Measurements from ENCODE around the gene TNFRSF11A.

Gene TNFRSF11A

GRCh38 chr18:62294073-62294472, 31.0 kb upstream of the TNFRSF11A start:
- no peak for DNase-seq (ENCODE audit: extremely low read depth, low read depth)
- TF ChIP-seq, protein P1, sequence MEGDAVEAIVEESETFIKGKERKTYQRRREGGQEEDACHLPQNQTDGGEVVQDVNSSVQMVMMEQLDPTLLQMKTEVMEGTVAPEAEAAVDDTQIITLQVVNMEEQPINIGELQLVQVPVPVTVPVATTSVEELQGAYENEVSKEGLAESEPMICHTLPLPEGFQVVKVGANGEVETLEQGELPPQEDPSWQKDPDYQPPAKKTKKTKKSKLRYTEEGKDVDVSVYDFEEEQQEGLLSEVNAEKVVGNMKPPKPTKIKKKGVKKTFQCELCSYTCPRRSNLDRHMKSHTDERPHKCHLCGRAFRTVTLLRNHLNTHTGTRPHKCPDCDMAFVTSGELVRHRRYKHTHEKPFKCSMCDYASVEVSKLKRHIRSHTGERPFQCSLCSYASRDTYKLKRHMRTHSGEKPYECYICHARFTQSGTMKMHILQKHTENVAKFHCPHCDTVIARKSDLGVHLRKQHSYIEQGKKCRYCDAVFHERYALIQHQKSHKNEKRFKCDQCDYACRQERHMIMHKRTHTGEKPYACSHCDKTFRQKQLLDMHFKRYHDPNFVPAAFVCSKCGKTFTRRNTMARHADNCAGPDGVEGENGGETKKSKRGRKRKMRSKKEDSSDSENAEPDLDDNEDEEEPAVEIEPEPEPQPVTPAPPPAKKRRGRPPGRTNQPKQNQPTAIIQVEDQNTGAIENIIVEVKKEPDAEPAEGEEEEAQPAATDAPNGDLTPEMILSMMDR (IDR thresholded peaks at IDR 0.05; ENCODE audit: low read depth, low read length, missing control alignments) = no peak

GRCh38 chr18:62300359-62300963, 24.6 kb upstream of the TNFRSF11A start:
- H3K4me3 ChIP-seq (replicated peaks; ENCODE audit: low read depth, low read length) = no peak overlapping the region
- TF ChIP-seq, protein P1 (IDR thresholded peaks at IDR 0.05; ENCODE audit: low read depth, low read length, missing control alignments) = no peak
- no peak for DNase-seq (ENCODE audit: extremely low read depth, low read depth)

More at GRCh38 chr18:62294073-62294472, 31.0 kb upstream of the TNFRSF11A start:
- H3K4me3 ChIP-seq (replicated peaks; ENCODE audit: low read depth, low read length) = no peak overlapping the region

- no peak for DNase-seq (ENCODE audit: extremely low read depth, low read depth)
- H3K4me3 ChIP-seq (replicated peaks; ENCODE audit: low read depth, low read length) = no peak overlapping the region
- TF ChIP-seq, protein P1 (IDR thresholded peaks at IDR 0.05; ENCODE audit: low read depth, low read length, missing control alignments) = no peak
Measured at GRCh38 chr18:62301322-62301721, 23.8 kb upstream of the TNFRSF11A start.

DNA sequence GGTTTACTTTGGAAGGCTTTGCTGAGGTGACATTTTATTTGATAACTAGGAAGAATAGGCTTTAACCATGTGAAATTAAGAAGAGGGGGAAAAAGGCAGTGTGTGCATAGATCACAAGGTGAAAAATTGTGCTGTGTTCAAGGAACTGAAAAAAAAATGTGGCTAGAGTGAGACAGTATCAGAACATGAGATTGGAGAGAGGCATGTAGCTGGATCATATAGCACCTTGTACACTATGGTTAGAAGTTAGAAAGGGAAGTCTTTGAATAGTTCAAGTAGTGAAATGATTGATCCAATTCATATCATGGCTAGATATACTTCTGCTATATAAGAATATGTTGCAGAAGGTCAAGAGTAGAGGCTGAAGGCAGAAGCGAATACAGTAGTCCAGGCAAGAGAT, 12.3 kb upstream of the TNFRSF11A start:
- no peak overlapping the region for H3K4me3 ChIP-seq (replicated peaks; ENCODE audit: low read depth, low read length)
- TF ChIP-seq, protein P1 (IDR thresholded peaks at IDR 0.05; ENCODE audit: low read depth, low read length, missing control alignments) = no peak
- DNase-seq (ENCODE audit: extremely low read depth, low read depth) = no peak

- no peak overlapping the region for H3K4me3 ChIP-seq (replicated peaks; ENCODE audit: low read depth, low read length)
- no peak for DNase-seq (ENCODE audit: extremely low read depth, low read depth)
- TF ChIP-seq, protein P1 (IDR thresholded peaks at IDR 0.05; ENCODE audit: low read depth, low read length, missing control alignments) = no peak
Measured at GRCh38 chr18:62318228-62319180, 6.6 kb upstream of the TNFRSF11A start.

DNA sequence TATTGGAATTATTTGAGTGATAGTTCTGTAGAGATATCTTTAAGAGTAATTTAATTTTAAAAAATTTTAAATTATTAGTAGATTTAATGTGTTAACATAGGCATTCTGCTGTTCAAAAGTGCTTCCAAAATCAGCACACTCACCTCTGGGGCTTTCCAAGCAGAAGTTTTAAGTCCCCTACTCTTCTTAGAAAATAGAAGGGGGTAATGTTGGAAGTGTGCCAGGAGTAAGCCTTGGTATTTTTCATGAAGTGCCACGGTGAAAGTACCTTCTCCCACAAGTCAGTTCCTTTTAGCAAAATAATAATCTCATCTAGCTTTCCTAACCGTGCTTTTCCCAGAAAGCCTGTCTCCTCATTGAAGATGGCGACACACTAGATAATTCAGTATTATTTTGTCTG, 3.9 kb upstream of the TNFRSF11A start:
- no peak overlapping the region for H3K4me3 ChIP-seq (replicated peaks; ENCODE audit: low read depth, low read length)
- no peak for DNase-seq (ENCODE audit: extremely low read depth, low read depth)
- TF ChIP-seq, protein P1 (IDR thresholded peaks at IDR 0.05; ENCODE audit: low read depth, low read length, missing control alignments) = no peak

Measured in HFF-Myc (cell line).